PFSK-1 (cell line): ENCODE data around the gene LMO7.

Source experiments
- FOXP2 ChIP-seq: optimal IDR thresholded peaks from 2 replicates; pipeline ENCODE3; 2011; ENCODE audit warnings: borderline replicate concordance, control low read depth, inconsistent platforms; ENCODE audit not compliant: insufficient read depth; ENCODE audit errors: extremely low read length, extremely low read depth
- POLR2AphosphoS5 ChIP-seq: IDR thresholded peaks from 2 replicates; pipeline ENCODE4 v1.6.1; 2012; ENCODE audit warnings: low read depth, mild to moderate bottlenecking, control low read depth, low read length, moderate library complexity
- REST ChIP-seq, 2 experiments: IDR thresholded peaks; 2 replicates each; pipeline versions ENCODE4 v1.6.1 to v1.8.0; 2011 to 2012; ENCODE audit warnings: low read depth in 2 of 2, low read length in 2 of 2, control low read depth in 1 of 2, inconsistent platforms in 1 of 2, mild to moderate bottlenecking in 1 of 2, moderate library complexity in 1 of 2; ENCODE audit not compliant: insufficient read depth in 1 of 2
- SIN3A ChIP-seq: IDR thresholded peaks from 2 replicates; pipeline ENCODE4 v1.6.1; 2012; ENCODE audit warnings: mild to moderate bottlenecking, low read length, moderate library complexity, borderline replicate concordance; ENCODE audit not compliant: insufficient read depth
- TAF1 ChIP-seq: IDR thresholded peaks from 2 replicates; pipeline ENCODE4 v1.6.1; 2012; ENCODE audit warnings: low read length, control low read depth, borderline replicate concordance; ENCODE audit not compliant: insufficient read depth

The LMO7 gene

GRCh38 chr13:75690607-75691006 is 54.5 kb downstream of the LMO7 start:
- no peak for TF ChIP-seq POLR2AphosphoS5
- TF ChIP-seq SIN3A, result no peak
- no peak for TF ChIP-seq FOXP2
- TF ChIP-seq TAF1, result no peak
- TF ChIP-seq REST (IDR thresholded peaks at IDR 0.05; ENCODE audit: insufficient read depth in 1 of 2, low read depth in 2 of 2, low read length in 2 of 2), result no peak

GRCh38 chr13:75691183-75691582 is 55.1 kb downstream of the LMO7 start:
- TF ChIP-seq TAF1 (no peak), FOXP2 (no peak), POLR2AphosphoS5 (no peak), SIN3A (no peak), REST (IDR thresholded peaks at IDR 0.05; ENCODE audit: insufficient read depth in 1 of 2, low read depth in 2 of 2, low read length in 2 of 2) (no peak)

- TF ChIP-seq POLR2AphosphoS5 (no peak), FOXP2 (no peak), REST (IDR thresholded peaks at IDR 0.05; ENCODE audit: insufficient read depth in 1 of 2, low read depth in 2 of 2, low read length in 2 of 2) (no peak), SIN3A (no peak), TAF1 (no peak)
These were observed 57.1 kb downstream of the LMO7 start for GRCh38 chr13:75693227-75693626.

- TF ChIP-seq FOXP2 (no peak), SIN3A (no peak), REST (IDR thresholded peaks at IDR 0.05; ENCODE audit: insufficient read depth in 1 of 2, low read depth in 2 of 2, low read length in 2 of 2) (no peak), POLR2AphosphoS5 (no peak), TAF1 (no peak)
These were observed 58.6 kb downstream of the LMO7 start for GRCh38 chr13:75694722-75695121.

GRCh38 chr13:75699062-75699461 is 62.9 kb downstream of the LMO7 start:
- TF ChIP-seq POLR2AphosphoS5 (no peak), FOXP2 (no peak), TAF1 (no peak), REST (IDR thresholded peaks at IDR 0.05; ENCODE audit: insufficient read depth in 1 of 2, low read depth in 2 of 2, low read length in 2 of 2) (no peak), SIN3A (no peak)
